ENCODE results near the gene CAMSAP1. TPM values are rescaled to one million over a fixed set of nuclear protein-coding genes. Genes with fewer than 3 reads are reported as not detected.

CAMSAP1 gene
- total RNA-seq, 1 donor from 2014 or later, result 34.8 TPM

DNA sequence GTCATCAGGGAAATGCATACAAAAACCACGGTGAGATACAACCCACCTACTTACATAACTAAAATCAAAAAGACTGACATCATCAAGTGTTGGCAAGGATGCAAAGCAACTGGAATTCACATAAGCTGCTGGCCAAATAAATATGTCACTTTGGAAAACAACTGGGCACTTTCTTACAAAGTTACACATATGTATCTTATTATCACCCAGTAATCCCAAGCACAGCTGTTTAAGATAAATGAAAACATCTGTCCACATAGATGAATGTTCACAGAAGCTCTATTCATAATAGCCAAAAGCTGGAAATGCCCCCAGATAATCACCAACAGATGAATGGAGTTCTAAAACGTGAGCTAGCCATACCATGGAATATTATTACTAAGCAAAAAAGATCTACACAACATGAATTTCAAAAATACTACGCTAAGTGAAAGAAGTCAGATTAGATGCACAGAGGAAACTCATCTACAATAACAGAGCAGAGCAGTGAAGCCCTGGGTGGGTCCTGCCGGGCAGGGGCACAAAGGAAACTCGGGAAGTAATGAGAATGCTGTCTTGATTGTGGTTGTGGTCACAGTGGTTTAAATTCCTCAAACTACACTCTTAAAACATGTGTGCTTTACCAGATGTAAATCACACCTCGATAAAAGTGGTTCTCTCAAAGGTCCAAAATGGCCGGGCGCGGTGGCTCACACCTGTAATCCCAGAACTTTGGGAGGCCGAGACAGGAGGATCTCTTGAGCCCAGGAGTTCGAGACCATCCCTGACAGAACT lies 8.5 kb downstream of the CAMSAP1 start:
- peaks cover 13% of the 10 kb centered on the region for H3K9me3 Mint-ChIP-seq (ENCODE audit: unreplicated experiment)
- no peaks in the 10 kb centered on the region for H3K27me3 Mint-ChIP-seq (ENCODE audit: low read depth, unreplicated experiment)
- Histone ChIP-seq H3K36me3 (ENCODE audit: insufficient read depth, low read length) (no peaks in the 10 kb centered on the region), H3K4me1 (ENCODE audit: insufficient read depth, low read length) (no peaks in the 10 kb centered on the region), H3K9me3 (ENCODE audit: insufficient read depth, low read depth, low read length) (no peaks in the 10 kb centered on the region), H3K4me3 (ENCODE audit: insufficient read depth, low read depth, low read length) (no peak overlapping the region), H3K27me3 (ENCODE audit: insufficient read depth, low read length) (no peaks in the 10 kb centered on the region), H3K27ac (ENCODE audit: low read depth, low read length) (no peak overlapping the region), H3K9ac (ENCODE audit: low read length) (no peak overlapping the region), H3K4me2 (ENCODE audit: low read length) (no peak overlapping the region), H3K79me2 (ENCODE audit: insufficient read depth, low read length) (peaks cover 100% of the 10 kb centered on the region), H4K20me1 (ENCODE audit: insufficient read depth, low read length) (peaks cover 97% of the 10 kb centered on the region), H2AFZ (ENCODE audit: low read depth, low read length) (no peak overlapping the region)
- H3K36me3 Mint-ChIP-seq (ENCODE audit: low read depth, unreplicated experiment), result peaks cover 15% of the 10 kb centered on the region
- TF ChIP-seq EZH2 (IDR thresholded peaks at IDR 0.05; ENCODE audit: insufficient read depth, low read length), result no peak
- TF ChIP-seq, protein P1, sequence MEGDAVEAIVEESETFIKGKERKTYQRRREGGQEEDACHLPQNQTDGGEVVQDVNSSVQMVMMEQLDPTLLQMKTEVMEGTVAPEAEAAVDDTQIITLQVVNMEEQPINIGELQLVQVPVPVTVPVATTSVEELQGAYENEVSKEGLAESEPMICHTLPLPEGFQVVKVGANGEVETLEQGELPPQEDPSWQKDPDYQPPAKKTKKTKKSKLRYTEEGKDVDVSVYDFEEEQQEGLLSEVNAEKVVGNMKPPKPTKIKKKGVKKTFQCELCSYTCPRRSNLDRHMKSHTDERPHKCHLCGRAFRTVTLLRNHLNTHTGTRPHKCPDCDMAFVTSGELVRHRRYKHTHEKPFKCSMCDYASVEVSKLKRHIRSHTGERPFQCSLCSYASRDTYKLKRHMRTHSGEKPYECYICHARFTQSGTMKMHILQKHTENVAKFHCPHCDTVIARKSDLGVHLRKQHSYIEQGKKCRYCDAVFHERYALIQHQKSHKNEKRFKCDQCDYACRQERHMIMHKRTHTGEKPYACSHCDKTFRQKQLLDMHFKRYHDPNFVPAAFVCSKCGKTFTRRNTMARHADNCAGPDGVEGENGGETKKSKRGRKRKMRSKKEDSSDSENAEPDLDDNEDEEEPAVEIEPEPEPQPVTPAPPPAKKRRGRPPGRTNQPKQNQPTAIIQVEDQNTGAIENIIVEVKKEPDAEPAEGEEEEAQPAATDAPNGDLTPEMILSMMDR (IDR thresholded peaks at IDR 0.05; ENCODE audit: insufficient read depth, low read depth, low read length), result no peak
- no peak overlapping the region for H3K4me3 Mint-ChIP-seq (ENCODE audit: unreplicated experiment)
- FAIRE-seq, result no peak
- no peak overlapping the region for H3K27ac Mint-ChIP-seq (ENCODE audit: unreplicated experiment)
- DNase-seq (ENCODE audit: low read depth), result peak; percentile 74
- H3K4me1 Mint-ChIP-seq (ENCODE audit: low read depth, unreplicated experiment), result peaks cover 17% of the 10 kb centered on the region

DNA sequence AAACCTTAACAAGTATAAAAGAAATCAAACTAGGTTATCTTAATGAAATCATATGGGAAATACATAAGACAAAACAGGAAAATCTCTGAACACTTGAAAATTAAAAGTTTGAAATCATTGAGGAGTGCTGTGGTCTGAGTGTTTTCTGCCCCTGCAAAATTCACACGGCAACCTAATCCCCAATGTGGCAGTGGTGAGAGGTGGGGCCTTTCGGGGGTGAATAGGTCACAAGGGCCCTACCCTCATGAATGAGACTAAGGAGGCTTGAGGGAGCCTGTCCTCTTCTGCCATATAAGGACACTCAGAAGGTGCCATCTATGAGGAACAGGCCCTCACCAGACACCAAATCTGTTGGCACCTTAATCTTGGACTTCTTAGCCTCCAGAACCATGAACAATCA lies 10.7 kb downstream of the CAMSAP1 start:
- Mint-ChIP-seq H3K4me1 (ENCODE audit: low read depth, unreplicated experiment) (peaks cover 21% of the 10 kb centered on the region), H3K27ac (ENCODE audit: unreplicated experiment) (no peak overlapping the region), H3K36me3 (ENCODE audit: low read depth, unreplicated experiment) (peaks cover 14% of the 10 kb centered on the region), H3K4me3 (ENCODE audit: unreplicated experiment) (no peak overlapping the region), H3K27me3 (ENCODE audit: low read depth, unreplicated experiment) (no peaks in the 10 kb centered on the region), H3K9me3 (ENCODE audit: unreplicated experiment) (peaks cover 13% of the 10 kb centered on the region)
- Histone ChIP-seq H3K27ac (ENCODE audit: low read depth, low read length) (no peak overlapping the region), H4K20me1 (ENCODE audit: insufficient read depth, low read length) (peaks cover 96% of the 10 kb centered on the region), H2AFZ (ENCODE audit: low read depth, low read length) (no peak overlapping the region), H3K4me2 (ENCODE audit: low read length) (no peak overlapping the region), H3K27me3 (ENCODE audit: insufficient read depth, low read length) (no peaks in the 10 kb centered on the region), H3K9me3 (ENCODE audit: insufficient read depth, low read depth, low read length) (no peaks in the 10 kb centered on the region), H3K9ac (ENCODE audit: low read length) (no peak overlapping the region), H3K4me1 (ENCODE audit: insufficient read depth, low read length) (no peaks in the 10 kb centered on the region), H3K36me3 (ENCODE audit: insufficient read depth, low read length) (no peaks in the 10 kb centered on the region), H3K79me2 (ENCODE audit: insufficient read depth, low read length) (peaks cover 99% of the 10 kb centered on the region), H3K4me3 (ENCODE audit: insufficient read depth, low read depth, low read length) (no peak overlapping the region)
- TF ChIP-seq EZH2 (IDR thresholded peaks at IDR 0.05; ENCODE audit: insufficient read depth, low read length), result no peak
- TF ChIP-seq, protein P1 (IDR thresholded peaks at IDR 0.05; ENCODE audit: insufficient read depth, low read depth, low read length), result no peak
- DNase-seq (ENCODE audit: low read depth) (no peak), FAIRE-seq (no peak)

DNA sequence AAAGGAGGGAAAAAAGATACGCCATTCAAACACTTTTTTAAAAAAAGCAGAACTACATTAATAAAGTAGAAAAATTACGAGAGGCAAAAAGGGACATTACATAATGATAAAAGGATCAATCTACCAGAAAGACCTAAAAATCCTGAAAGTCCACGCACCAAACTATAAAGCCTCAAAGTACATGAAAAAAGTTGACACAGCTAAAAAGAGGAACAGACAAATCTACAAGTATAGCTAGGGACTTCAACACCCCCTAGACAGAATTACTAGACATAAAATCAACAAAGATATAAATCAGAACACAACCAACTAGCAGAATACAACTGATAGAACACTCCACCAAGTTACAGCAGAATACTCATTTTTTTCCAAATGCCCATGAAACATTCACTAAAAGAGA lies 11.1 kb downstream of the CAMSAP1 start:
- H3K4me3 Mint-ChIP-seq (ENCODE audit: unreplicated experiment), result no peak overlapping the region
- no peak overlapping the region for H3K27ac Mint-ChIP-seq (ENCODE audit: unreplicated experiment)
- Histone ChIP-seq H2AFZ (ENCODE audit: low read depth, low read length) (no peak overlapping the region), H3K4me2 (ENCODE audit: low read length) (no peak overlapping the region), H3K27ac (ENCODE audit: low read depth, low read length) (no peak overlapping the region), H3K9ac (ENCODE audit: low read length) (no peak overlapping the region), H3K36me3 (ENCODE audit: insufficient read depth, low read length) (no peaks in the 10 kb centered on the region), H3K4me3 (ENCODE audit: insufficient read depth, low read depth, low read length) (no peak overlapping the region), H3K9me3 (ENCODE audit: insufficient read depth, low read depth, low read length) (no peaks in the 10 kb centered on the region), H4K20me1 (ENCODE audit: insufficient read depth, low read length) (peaks cover 96% of the 10 kb centered on the region), H3K79me2 (ENCODE audit: insufficient read depth, low read length) (peaks cover 99% of the 10 kb centered on the region), H3K4me1 (ENCODE audit: insufficient read depth, low read length) (no peaks in the 10 kb centered on the region), H3K27me3 (ENCODE audit: insufficient read depth, low read length) (no peaks in the 10 kb centered on the region)
- no peak for TF ChIP-seq EZH2 (IDR thresholded peaks at IDR 0.05; ENCODE audit: insufficient read depth, low read length)
- TF ChIP-seq, protein P1 (IDR thresholded peaks at IDR 0.05; ENCODE audit: insufficient read depth, low read depth, low read length), result no peak
- H3K36me3 Mint-ChIP-seq (ENCODE audit: low read depth, unreplicated experiment), result peaks cover 15% of the 10 kb centered on the region
- peaks cover 21% of the 10 kb centered on the region for H3K4me1 Mint-ChIP-seq (ENCODE audit: low read depth, unreplicated experiment)
- FAIRE-seq (no peak), DNase-seq (ENCODE audit: low read depth) (no peak)
- no peaks in the 10 kb centered on the region for H3K27me3 Mint-ChIP-seq (ENCODE audit: low read depth, unreplicated experiment)
- H3K9me3 Mint-ChIP-seq (ENCODE audit: unreplicated experiment), result peaks cover 13% of the 10 kb centered on the region
